ENCODE data around the gene AKT2.
A peak's percentile ranks its signal among the peaks of the same experiment; 100 is the strongest.
"Not testable (repeated sequence)": the region's sequence is repeated elsewhere in the genome, so short reads cannot be mapped to it uniquely, and the experiment has no call there.

AKT2 gene

DNA sequence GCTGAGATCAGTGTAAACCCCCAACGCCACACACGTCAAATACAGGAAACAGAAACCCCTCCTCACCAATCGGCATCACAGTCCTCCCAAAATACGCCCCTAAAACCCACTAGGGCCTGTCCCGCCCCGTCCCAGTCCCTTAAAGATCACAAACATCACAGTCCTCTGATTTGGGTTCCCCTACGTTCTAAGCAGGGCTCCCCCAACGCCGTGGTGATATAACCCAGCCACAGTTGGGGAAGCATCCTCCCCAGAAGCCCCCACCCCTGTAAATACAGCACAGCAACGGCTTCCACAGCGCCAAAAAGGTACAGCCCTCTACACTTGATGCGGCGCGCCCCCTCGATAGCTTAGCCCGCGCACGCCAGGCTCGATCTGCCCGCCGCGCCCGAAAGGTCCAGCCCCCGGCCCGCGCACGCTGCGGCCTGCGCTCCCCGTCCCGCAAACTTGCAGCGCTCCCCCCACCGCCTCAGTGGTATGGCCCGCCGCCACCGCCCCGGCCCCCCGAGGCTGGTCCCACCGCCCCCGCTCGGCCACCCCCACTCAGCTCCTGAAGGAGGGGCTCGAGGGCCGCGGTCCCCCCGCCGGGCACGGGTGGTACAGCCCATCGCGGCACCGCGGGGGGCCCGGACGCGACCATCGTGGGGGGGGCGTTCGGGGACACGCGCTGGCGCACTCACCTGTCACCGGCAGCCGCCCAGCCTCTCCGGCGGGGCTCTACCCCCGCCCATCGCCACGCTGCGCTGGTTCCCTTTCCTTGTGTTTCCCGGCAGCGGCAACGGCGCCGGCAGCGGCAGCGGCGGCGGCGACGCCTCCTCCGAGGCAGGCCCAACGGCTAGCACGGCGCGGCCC is at the start of gene AKT2:
AKT2 (minus strand) TSS at position 845 of the 852 bp plus-strand sequence. CDS start 20,078 bp downstream, outside the sequence.
- DNase-seq, result peak; percentile 90

DNA sequence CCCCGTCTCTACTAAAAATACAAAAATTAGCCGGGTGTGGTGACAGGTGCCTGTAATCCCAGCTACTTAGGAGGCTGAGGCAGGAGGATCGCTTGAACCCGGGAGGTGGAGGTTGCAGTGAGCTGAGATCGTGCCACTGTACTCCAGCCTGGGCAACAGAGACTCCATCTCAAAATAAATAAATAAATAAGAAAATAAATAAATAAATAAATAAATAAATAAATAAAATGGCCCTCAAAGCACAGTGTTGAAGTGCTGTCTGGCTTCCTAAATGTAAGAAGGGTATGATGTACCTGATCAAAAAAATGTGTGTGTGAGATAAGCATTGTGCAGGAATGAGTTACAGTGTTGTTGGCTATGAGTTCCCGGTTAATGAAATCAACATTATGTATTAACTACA is 47.9 kb upstream of the AKT2 start:
- DNase-seq, result not testable (repeated sequence)

- DNase-seq, result no peak
These were observed 47.5 kb upstream of the AKT2 start for GRCh38 chr19:40332669-40333068.

DNA sequence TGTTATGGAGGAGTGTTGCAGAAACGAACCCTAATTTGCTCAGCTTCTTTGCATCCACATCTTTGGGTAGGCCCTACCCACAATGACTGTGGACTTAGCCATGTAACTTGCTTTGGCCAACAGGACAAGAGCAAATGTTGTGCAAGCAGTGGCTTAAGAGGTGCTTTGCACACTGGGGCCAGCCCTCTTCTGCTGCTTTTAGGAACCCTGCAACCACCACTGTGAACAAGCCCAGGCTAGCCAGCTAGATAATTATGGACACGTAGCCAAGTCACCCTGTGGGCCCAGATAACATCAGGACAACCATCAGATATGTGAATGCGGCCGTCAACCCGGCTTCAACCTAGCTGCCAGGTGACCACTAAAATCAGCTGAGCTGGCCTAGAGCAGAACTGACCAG is 45.9 kb upstream of the AKT2 start:
- DNase-seq, result no peak

- DNase-seq, result no peak
These were observed 41.1 kb upstream of the AKT2 start for GRCh38 chr19:40326201-40326600.

DNA sequence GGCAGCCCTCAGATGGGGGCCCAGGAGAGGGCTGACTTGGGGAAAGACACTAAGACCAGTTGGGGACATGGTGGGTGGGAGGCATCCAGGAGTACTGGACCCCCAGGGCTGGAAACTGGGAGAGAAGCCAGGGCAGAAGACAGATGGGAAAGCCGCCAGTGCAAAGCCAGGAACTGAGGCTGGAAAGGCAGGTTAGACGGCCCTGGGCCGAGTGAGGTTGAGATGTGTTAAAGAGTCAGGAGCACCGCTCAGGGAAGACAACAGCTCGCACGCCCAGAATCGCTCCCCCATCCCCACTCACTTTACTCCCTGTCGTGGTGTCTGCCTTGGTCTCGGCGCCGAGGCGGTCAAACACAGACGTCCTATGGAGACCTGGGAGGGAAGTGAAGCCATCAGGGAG is 38.6 kb upstream of the AKT2 start:
- no peak for DNase-seq

- DNase-seq, result no peak
These were observed 37.9 kb upstream of the AKT2 start for GRCh38 chr19:40322951-40323615.

DNA sequence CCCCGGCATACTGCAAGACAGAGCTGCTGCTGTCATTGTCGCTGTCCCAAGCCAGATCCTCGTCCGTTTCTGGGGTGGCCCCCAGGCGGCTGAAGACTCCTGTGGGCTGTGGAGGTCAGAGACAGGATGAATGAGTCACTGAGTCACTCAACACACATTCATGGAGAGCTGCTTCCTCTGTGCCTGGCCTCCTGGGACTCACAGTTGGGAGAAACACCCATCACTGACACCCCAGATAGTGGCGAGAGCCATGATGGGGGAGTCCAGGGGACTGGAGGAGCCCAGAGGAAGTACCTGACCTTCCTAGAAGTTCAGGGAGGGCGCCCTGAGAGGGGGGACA is 37.1 kb upstream of the AKT2 start:
- DNase-seq, result no peak

DNA sequence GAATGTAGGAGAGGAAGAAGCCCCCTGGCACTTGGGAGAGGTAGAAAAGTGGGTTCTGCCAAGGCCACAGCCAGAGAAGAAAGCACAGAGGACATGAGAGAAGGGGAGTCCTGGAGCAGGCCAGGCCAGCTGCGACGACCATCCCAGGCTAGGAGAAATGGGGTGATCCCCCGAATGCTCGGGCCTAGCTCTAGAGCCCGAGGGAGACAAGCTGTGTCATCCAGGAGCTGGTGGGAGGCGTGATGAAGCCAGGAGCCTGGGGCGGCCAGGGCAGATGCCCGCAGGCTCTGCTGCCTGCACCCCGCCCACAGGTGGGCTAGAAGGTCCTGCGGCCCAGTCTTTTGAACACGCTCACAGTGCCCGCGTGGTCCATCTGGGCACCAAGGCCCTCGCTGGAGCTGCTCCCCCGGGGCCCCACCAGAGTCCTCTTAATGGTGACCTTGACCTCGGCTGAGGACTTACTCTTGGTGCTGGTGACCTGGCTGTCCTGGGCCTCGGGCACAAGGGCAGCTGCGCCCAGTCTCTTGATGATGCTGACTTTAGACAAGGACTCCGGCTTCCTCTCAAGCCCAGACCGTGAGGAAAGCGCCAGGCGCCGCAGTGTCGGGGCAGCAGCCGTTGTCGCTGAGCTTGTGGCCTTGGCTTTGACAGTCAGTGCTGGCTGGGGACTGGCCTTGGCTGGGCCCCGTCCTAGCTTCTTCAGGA is 36.6 kb upstream of the AKT2 start:
- no peak for DNase-seq

DNA sequence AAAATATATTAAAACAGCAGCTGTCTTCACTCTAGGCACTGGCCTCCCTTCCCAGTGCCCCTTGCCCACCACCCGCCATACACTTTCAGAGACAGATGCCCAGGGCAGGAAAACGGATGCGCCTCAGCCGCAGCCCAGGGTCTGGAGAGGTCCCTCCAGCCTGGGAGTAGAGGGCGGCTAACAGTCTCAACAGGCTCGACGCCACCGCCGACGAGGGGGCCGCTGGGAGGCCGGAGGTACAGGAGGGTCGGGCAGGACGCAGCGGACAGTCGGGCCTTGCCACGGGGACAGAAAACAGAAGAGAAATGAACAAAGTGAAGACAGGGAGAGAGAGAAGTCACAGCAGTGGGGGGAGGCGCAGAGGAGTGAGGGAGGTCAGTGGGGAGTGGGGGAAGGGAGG is 35.9 kb upstream of the AKT2 start:
- no peak for DNase-seq

GRCh38 chr19:40320558-40320935 is 35.4 kb upstream of the AKT2 start:
- DNase-seq, result no peak

GRCh38 chr19:40317338-40317737 is 32.2 kb upstream of the AKT2 start:
- no peak for DNase-seq

DNA sequence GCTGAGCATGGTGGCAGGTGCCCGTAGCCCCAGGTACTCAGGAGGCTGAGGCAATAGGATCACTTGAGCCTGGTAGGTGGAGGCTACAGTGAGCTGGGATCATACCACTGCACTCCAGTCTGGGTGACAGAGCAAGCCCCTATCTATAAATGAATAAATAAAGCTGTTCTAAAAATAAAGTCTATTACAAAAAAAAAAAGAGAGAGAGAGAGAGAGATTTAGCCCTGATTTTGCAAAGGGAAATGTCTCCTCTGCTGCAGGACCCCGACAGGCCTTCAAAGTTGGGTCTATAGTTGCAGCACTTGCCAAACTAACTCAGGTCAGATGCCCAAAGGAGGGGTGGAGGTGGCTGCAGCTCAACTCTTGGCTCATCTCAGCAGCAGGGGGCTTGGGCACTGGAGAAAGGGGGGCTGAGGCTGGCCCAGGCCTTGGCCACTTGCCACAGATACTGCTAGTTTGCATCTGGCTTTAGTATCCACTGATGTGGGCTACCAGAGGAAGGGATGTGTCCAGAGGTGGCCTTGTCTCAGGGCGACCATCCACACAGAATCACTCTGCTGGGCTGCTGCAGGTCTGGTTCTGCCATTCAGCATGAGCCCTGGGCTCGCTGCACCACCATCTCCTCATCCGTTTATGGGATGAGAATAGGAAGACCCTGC is 30.8 kb upstream of the AKT2 start:
- no peak for DNase-seq

DNA sequence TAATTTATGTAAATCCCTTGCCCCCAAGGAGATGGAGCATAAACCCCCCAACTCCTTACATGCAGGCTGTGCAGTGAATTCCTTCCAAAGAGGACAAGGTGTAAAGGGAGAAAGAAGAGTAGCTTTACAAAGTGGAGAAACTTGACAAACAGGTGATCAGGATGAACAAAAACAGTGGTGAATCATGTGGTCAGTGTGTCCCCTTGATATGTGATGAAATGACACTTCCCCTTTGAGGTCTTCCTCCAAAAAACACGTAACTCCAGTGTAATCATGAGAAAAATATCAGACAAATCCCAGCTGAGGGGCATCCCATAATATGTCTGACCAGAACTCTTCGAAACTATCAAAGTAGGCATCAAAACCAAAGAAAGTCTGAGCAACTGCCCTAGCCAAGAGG is 29.5 kb upstream of the AKT2 start:
- DNase-seq, result no peak

GRCh38 chr19:40313229-40313983 is 28.3 kb upstream of the AKT2 start:
- DNase-seq, result no peak

GRCh38 chr19:40312533-40312932 is 27.4 kb upstream of the AKT2 start:
- no peak for DNase-seq

- no peak for DNase-seq
These were observed 24.5 kb upstream of the AKT2 start for GRCh38 chr19:40309666-40310065.

DNA sequence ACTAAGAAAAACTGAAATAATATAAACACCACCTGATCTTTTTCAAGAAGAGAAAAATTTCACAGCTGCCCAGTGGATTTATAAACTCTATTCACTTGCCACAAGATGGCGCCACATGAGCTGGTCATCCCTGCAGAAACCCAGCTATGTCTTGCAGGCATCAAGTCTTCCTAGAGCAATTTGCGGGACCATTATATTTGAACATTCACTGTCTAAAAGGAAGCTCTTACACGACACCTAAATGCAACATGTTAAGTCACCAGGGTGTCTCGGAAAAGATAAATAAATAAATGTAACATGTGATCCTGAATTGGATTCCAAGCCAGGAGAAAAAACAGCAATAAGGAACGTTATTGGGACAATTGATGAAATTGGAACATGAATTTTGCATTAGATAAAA is 20.3 kb upstream of the AKT2 start:
- peak; percentile 82 for DNase-seq

DNA sequence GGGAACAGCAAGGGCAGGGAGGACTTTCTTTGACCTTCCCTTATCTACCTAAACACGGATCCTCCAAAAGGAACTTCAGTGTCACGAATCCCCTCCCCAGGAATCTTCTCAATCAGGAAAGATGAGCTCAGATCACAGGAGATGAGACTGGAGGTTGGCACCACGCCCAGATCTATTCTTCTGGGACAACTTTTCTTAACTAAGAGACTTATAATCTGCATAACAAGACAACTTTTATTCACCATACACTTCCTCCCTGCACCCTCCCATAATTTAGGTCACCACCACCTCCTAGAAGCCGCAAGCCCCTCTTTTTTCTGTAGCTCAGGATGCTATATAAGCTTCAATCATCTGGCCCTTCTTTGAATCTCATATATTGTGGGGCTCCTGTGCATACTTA is 19.2 kb upstream of the AKT2 start:
- no peak for DNase-seq

GRCh38 chr19:40303765-40304164 is 18.6 kb upstream of the AKT2 start:
- no peak for DNase-seq

DNA sequence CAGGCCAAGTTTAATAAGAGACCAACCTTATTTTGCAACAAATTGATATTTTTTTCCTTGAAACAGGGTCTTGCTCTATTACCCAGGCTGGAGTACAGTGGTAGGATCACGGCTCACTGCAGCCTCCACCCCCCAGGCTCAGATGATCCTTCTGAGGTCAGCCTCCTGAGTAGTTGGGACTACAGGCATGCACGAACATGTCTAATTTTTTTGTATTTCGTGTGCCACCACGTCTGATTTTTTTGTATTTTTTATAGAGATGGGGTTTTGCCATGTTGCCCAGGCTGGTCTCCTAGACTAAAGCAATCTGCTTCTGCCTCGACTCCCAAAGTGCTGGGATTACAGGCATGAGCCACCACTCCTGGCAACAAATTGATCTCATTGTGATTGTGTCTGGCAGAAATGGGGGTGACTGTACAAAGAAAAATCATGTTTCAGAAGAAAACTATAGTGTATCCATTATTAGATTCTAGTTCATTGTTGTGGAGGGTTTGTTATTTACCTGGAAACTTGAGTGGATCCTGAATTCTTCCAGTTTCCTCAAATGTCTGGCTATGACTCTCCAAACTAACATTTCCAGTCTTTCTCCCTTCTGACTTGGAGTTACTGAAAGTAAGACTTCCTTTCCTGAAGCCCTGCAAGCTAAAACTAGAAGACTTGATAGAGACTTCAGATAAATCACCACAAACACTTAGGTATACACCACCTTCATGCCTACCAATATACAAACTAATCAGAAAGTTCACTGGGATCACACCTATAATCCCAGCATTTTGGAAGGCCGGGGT is 17.3 kb upstream of the AKT2 start:
- DNase-seq, result no peak

DNA sequence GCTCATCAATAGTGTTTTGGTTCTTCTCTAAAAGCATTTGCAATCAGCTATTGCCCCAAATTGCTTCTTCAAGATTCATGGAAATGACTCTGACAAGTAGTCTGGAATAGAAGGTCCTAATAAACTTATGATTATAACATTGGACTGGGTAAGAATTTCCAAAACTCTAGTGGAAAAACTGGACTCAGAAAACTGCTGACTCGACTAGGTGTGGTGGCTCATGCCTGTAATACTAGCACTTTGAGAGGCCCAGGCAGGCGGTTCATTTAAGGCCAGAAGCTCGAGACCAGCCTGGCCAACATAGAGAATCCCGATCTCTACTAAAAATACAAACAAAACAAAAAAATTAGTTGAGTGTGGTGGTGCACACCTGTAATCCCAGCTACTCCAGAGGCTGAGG is 15.5 kb upstream of the AKT2 start:
- DNase-seq, result no peak
